GM10266 (cell line): ENCODE data around the gene GINS2.

Experiments used
- DNase-seq: peaks from one replicate; pipeline ENCODE4 v3.0.0; 2012; ENCODE audit errors: extremely low spot score
- CTCF ChIP-seq: IDR thresholded peaks from 2 replicates; pipeline ENCODE4 v1.5.1; 2012; ENCODE audit warnings: mild to moderate bottlenecking, low read depth; ENCODE audit not compliant: control insufficient read depth, insufficient read depth; ENCODE audit errors: missing control alignments

The GINS2 gene

GRCh38 chr16:85658504-85659326, 30.0 kb downstream of the GINS2 start:
- TF ChIP-seq CTCF = no peak
- DNase-seq = no peak

GRCh38 chr16:85657996-85658395, 30.8 kb downstream of the GINS2 start:
- no peak for TF ChIP-seq CTCF
- DNase-seq = no peak

GRCh38 chr16:85657267-85657650, 31.5 kb downstream of the GINS2 start:
- no peak for TF ChIP-seq CTCF
- no peak for DNase-seq

- no peak for TF ChIP-seq CTCF
These were observed 32.1 kb downstream of the GINS2 start for GRCh38 chr16:85656351-85657266.

GRCh38 chr16:85655216-85656129, 33.3 kb downstream of the GINS2 start:
- no peak for DNase-seq
- TF ChIP-seq CTCF = no peak

More at GRCh38 chr16:85656351-85657266, 32.1 kb downstream of the GINS2 start:
- DNase-seq = no peak

GRCh38 chr16:85654251-85655095, 34.3 kb downstream of the GINS2 start:
- no peak for TF ChIP-seq CTCF
- no peak for DNase-seq
